ENCODE measurements around the gene TAX1BP3.
A peak's percentile ranks its signal among the peaks of the same experiment; 100 is the strongest.
"Not testable (repeated sequence)": the region's sequence is repeated elsewhere in the genome, so short reads cannot be mapped to it uniquely, and the experiment has no call there.

TAX1BP3 gene

DNA sequence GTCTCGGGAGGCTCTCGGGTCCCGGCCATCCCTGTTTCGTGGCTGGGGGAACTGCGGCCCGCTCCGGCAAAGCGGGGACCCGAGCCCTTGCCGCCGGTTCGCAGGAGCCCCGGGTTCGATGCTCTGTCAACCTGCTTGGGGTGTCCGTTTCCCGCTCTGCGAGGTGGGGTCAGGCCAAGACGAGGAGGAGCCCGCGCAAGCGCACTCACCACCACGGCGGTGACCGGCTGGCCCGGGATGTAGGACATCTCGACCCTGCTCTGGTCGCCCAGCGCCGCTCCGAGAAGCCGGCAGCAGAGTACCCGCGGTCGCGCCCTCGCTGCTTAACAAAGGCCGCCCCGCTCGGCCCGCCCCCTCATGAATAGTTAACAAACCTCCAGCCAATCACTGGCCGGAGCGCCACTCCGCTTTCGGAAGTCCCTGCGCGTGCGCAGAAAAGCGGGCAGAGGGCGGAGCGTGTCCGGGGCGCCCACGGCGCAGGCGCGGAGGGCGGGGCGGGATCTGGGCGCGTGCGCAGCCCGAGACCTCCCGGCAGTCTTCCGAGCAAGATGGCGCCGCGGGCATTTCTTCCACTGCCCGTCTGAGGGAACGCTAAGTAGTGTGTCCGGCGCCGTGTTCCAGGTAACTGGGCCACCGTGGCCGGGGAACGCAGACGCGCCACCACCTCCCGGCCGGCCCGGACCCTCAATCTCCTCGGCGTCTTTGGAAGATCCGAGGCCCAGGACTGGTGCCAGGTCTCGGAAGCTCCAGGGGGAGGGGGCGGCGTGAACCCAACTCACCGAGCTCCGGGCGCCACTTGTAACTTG, at the start of gene TAX1BP3, which contains the start of gene EMC6:
Gene TAX1BP3, minus strand, starts transcription at position 300 of the 806 bp plus-strand sequence. Its CDS starts 52 bp downstream, at position 248.
Gene EMC6, plus strand, starts transcription at position 534 of the 806 bp plus-strand sequence. CDS start 335 bp downstream, outside the sequence.
- peak; percentile 17 for DNase-seq

GRCh38 chr17:3715296-3715695, 46.9 kb upstream of the TAX1BP3 start:
- no peak for DNase-seq

DNA sequence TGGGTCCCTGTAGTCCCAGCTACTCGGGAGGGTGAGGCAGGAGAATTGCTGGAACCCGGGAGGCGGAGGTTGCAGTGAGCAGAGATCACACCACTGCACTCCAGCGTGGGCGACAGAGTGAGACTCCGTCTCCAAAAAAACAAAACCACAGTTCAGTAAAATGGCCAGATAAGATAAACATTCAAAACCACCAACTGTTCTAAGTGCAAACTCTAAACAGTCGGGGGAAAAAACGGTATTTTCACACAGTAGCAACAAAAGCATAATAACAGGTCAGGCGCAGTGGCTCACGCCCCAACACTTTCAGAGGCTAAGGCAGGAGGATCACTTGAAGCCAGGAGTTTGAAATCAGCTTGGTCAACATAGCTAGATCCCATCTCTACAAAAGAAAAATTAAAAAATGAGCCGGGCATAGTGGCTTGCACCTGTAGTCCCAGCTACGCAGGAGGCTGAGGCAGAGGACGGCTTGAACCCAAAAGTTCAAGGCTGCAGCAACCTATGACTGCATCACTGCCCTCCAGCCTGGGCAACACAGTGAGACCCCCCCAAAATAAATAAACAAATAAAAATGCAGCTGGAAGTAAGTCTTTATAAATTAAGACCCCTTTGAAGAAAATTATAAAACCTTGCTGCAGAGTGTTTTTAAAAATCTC, 44.6 kb upstream of the TAX1BP3 start:
- no peak for DNase-seq

DNA sequence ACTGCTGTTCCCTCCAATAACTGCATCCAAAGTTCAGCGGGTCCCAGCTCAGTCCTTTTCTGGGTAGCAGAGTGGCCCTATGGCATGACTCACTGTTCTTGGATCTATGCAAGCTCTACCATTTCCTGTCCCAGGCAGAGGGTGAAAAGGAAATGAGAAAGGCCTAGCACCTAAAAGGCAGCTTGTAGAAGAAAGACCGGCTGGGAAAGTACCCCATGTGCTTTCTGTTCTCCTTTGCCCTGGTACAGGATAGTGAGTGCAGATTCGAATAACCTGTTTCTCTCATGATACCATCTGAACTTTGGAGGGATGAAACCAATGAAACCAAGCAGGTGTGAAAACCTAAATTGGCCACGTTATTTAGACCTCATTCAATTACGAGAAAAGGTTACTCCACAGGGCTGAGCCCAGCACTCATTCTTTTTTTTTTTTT, 42.6 kb upstream of the TAX1BP3 start:
- no peak for DNase-seq

DNA sequence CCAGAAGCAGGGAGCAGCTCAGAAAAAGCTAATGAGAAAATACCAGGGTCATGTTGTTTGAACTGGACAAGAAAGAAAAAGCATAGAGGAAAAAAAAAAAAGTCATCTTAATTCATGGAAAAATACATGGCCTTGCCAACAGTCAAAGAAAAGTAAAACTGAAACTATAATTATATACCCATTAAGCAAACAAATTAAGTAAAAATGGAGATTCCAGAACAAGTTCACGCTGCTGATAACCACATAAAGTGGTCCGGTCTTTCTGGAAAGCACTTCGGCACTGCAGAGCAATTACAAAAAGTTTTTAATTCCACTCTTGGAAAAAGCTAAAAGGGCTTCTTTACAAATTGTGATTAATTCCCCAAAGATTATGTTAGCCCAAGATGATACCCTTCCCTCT, 40.0 kb upstream of the TAX1BP3 start:
- DNase-seq, result no peak

GRCh38 chr17:3705718-3705984, 37.3 kb upstream of the TAX1BP3 start:
- DNase-seq, result not testable (repeated sequence)

GRCh38 chr17:3704931-3705717, 36.7 kb upstream of the TAX1BP3 start:
- no peak for DNase-seq

DNA sequence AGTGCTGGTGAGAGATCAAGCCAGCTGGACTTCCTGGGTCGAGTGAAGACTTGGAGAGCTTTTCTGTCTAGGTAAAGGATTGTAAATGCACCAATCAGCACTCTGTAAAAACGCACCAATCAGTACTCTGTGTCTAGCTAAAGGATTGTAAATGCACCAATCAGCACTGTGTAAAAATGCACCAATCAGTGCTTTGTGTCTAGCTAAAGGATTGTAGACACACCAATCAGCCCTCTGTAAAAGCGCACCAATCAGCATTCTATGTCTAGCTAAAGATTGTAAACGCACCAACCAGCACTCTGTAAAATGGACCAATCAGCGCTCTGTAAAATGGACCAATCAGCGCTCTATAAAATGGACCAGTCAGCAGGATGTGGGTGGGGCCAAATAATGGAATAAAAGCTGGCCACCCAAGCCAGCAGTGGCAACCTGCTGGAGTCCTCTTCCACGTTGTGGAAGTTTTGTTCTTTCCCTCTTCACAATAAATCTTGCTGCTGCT, 33.7 kb upstream of the TAX1BP3 start:
- DNase-seq, result not testable (repeated sequence)

DNA sequence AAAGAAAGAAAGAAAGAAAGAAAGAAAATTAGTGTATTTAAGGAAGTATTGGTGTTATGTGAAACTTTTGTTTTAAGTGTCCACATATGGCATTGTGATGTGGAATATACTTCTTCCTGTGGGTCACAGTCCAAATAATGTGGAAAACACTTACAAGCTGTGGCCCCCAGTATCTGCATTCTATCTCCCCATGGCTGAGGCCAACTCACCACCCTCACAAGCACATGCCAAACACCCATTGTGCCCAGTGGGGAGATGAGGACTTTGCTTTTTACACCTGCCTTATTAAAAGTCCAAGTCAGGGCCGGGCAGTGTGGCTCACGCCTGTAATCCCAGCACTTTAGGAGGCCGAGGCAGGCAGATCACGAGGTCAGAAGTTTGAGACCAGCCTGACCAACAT, 31.6 kb upstream of the TAX1BP3 start:
- no peak for DNase-seq

DNA sequence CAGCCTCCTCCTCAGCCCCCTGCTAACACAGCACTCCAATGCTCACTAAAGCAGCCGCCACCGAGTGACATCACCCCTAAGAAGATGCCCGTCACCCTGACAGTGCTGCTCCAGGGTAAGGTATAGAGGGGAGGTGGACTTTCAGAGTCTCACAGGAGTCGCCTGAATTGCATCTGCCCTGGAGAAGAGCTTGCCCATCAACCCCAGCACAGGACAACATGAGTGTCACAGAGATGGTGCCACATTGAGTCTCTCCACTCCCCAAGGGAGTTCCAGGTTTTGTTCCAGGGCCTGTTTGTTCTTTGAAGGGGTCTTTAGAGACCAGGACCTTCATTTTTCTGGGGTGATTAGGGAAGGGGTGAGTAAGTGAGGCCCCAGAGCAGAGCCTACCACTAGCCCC, 29.8 kb upstream of the TAX1BP3 start:
- DNase-seq, result no peak

DNA sequence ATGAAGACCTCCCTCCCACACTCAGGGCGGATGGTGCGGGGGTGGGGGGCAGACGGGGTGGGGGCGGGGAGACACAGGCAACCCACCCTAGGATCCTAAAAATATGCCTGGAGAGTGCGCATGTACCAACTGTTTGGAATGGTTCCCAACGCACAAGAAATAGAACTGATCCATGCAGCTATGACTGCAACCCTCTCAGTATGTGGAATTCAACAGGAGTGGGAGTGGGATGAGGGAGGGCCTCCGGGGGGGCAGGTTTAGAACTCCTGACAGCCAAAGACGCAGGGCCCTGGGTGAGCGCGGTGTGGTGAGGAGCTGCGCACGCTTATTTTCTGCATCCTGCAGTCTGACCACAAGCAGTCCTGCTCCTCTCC, 28.7 kb upstream of the TAX1BP3 start:
- DNase-seq, result no peak

DNA sequence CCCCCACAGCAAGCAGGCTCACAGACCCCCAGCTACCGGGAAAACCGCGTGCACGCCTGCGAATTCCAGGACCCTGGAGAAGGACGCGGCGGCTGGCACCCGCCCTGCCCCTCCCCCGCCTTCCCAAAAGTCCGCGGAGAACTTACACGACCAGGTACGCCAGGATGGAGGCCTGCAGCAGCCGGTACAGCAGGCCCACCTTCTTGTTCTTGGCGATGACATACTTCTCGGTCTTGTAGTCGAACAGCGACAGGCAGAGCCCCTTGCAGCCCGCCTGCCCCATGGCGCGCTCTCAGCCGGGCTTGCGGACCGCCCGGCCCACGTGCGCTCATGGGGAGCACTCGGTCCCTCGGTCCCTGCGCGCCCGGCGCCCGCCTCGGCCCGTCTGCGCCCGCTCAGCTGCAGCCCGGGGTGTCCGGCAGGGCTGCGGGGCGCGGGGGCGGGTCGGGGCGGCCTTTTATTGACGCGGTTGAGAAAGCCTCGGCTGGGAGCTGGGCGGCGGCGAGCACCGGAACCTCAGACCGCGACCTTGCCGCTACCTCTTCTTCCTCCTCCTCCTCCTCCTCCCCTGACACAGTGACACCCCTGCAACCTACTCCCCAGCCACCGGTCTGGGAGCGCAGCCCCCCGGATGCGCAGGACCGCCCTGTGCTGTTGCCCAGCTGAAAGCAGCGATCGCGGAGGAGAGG, 27.5 kb upstream of the TAX1BP3 start, which contains the start of gene P2RX5:
Gene P2RX5, minus strand, starts transcription at position 433 of the 689 bp plus-strand sequence. Its CDS starts 150 bp downstream, at position 283.
- DNase-seq, result no peak

DNA sequence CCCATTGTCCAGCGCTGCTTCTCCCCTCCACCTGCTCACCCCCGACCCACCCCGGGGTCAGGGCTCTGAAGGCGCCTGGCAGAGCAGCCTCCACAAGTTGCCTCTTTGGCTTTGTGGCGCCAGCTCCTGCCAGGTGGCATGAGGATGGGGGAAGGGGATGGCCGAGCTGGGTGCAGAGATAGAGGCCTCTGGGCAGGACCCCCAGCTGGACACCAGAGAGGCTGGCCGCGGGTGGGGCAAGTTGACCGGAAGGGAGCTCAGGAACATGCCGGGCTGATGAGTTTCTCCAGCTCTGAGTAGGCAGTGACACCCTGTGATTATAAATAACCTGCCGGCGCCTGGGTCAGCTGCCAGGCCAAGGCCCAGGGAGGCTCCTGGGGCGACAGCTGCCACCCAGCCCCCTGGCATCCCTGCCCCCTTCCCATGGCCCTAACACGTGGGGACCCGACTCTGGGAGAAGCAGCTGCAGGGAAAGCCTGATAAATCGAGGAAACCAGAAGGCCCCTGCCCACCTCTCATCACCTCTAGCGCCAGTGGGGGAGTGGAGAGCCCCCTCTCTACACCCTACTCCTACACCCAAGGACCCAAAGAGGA, 26.8 kb upstream of the TAX1BP3 start:
- DNase-seq, result no peak

DNA sequence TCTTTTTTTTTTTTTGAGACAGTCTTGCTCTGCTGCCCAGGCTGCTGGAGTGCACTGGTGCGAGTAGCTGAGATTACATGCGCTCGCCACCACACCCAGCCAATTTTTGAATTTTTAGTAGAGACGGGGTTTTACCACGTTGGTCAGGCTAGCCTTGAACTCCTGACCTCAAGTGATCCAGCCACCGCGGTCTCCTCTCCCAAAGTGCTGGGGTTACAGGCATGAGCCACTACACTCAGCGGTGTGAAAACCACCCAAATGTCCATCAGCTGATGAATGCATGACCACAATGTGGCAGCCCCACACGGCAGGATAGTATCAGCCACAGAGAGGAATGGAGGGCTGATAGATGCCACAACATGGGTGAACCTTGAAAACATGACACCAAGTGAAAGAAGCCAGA, 25.5 kb upstream of the TAX1BP3 start:
- no peak for DNase-seq

DNA sequence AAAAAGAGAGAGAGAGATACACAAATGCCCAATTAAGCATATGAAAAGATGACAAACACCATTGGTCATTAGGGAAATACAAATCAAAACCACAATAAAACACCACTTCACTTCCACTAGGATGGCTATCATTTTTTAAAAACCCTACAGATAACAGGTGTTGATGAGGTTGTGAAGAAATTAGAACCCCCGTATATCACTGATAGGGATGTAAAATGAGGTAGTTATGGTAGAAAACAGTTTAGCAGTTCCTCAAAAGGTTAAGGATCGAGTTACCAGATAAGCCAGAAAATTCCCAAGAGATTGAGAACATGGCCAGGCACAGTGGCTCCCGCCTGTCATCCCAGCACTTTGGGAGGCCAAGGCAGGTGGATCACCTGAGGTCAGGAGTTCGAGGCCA, 24.8 kb upstream of the TAX1BP3 start:
- no peak for DNase-seq

GRCh38 chr17:3692346-3692745, 24.0 kb upstream of the TAX1BP3 start:
- DNase-seq, result no peak

- no peak for DNase-seq
Observed at GRCh38 chr17:3691617-3692067, 23.3 kb upstream of the TAX1BP3 start.

GRCh38 chr17:3690094-3690715, 21.8 kb upstream of the TAX1BP3 start:
- DNase-seq, result no peak

DNA sequence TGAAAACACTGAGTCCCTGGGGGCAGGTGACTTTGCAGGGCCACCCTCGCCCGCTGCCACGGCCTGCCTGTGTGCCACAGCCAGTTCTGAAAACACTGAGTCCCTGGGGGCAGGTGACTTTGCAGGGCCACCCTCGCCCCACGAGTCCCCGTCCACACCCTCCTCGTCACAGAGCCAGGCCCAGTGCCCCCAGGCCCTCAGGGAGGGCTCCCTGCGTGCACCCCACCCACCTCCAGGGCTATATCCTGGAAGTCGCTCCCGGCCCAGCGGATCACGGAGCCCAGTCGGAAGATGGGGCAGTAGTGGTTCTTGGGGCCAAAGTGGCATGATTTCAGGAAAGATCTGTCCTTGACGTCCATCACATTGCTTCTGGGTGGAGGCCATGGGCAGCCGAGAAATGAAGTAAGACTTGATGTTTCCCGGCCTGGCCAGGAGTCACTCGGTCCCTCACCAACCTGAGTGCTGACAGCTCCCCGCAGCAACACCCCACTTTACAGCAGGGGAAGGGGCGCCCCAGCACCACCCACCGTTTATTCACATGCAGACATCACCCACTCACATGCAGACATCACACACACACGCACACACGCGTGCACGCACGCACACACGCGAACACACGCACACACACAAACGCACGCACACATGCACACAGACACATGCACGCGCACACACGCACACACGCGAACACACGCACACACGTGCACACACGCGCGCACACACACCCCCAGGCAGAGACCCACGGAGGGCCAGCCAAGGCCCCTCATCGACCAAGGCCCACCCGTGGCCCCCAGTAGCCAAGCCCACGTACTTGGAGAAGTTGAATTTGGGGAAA, 21.1 kb upstream of the TAX1BP3 start:
- no peak for DNase-seq

DNA sequence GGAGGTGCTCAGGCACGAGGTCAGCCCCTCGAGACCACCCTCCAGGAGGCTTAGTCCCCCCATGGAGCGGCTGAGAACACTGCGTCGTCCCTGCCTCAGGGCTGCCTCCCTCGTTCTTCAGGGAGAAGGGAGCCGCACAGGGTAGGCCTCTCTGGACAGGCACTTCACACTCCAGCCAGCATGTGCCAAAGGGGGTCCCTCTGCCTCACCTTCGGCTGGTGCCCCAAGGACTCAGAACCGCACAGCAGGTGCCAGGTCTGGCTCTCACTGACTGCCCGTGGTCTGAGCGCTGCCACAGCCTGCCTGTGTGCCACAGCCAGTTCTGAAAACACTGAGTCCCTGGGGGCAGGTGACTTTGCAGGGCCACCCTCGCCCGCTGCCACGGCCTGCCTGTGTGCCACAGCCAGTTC, 20.5 kb upstream of the TAX1BP3 start:
- DNase-seq, result no peak

DNA sequence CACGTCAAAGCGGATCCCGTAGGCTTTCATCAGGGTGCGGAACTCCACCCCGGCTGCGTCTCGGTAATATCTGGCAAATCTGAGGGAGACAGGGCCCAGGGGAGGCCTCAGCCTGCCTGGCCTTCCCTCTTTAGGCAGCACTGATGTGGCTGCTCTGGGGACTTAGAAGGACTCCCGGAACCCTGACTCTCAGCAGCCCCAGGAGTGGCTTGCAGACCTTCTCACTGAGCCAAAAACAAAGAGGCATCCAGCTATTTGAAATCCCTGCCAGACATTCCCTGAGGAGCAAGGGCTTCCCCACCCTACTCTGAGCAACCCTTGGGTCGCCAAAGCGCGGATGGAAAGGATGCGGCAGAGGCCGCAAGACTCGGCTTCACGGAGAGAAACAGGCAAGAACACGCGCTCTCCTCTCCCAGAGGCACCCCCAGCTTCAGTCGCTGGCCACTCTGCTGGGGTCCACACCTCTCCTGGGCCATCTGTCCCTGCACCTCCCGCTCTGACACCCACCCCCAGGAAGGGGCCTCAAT, 19.7 kb upstream of the TAX1BP3 start:
- no peak for DNase-seq

Data from NCI-H524 treated with DMSO at 0.1 percent for 48 hours (cell line).